ENCODE measurements around the gene FAM3D. TPM values are rescaled to one million over a fixed set of nuclear protein-coding genes. Genes with fewer than 3 reads are reported as not detected.

FAM3D gene
- total and polyA plus RNA-seq, 9 of the 15 experiments (the other 6 are each of a cell fraction or from before 2014, with no cell fraction given) = not detected

- H2AFZ ChIP-seq (ENCODE audit: low read depth, low read length) = no peak overlapping the region
- no peak overlapping the region for H3K4me3 ChIP-seq
- CTCF ChIA-PET (ENCODE audit: low intra/inter-chr PET ratio) = no interaction called here
- H4K20me1 ChIP-seq (replicated peaks; ENCODE audit: control insufficient read depth, insufficient read depth, low read length) = no peaks in the 10 kb centered on the region
- TF ChIP-seq MYBL2 (IDR thresholded peaks at IDR 0.05; ENCODE audit: low read depth) (no peak), MYBL2 (CRISPR knock-in tag; IDR thresholded peaks at IDR 0.05; ENCODE audit: borderline replicate concordance) (no peak), TARDBP (IDR thresholded peaks at IDR 0.05) (no peak), RAD21 (CRISPR knock-in tag; conservative IDR thresholded peaks at IDR 0.05 in 1 of 2, IDR thresholded peaks at IDR 0.05 in 1 of 2) (peak in 1 of 2 experiments; percentile 51; a peak in 2 of 4 replicates), RCOR1 (IDR thresholded peaks at IDR 0.05; ENCODE audit: borderline replicate concordance in 1 of 2, low read depth in 2 of 2, low read length in 2 of 2) (0 out of 4 replicates have a peak, but pooled peaks of 1 of the 2 experiments have one; percentile 5), SMC3 (conservative IDR thresholded peaks at IDR 0.05; ENCODE audit: insufficient read depth, low read depth, low read length) (0 out of 2 replicates have a peak, but pooled peaks have one; percentile 20)
- TF ChIP-seq, protein P1, sequence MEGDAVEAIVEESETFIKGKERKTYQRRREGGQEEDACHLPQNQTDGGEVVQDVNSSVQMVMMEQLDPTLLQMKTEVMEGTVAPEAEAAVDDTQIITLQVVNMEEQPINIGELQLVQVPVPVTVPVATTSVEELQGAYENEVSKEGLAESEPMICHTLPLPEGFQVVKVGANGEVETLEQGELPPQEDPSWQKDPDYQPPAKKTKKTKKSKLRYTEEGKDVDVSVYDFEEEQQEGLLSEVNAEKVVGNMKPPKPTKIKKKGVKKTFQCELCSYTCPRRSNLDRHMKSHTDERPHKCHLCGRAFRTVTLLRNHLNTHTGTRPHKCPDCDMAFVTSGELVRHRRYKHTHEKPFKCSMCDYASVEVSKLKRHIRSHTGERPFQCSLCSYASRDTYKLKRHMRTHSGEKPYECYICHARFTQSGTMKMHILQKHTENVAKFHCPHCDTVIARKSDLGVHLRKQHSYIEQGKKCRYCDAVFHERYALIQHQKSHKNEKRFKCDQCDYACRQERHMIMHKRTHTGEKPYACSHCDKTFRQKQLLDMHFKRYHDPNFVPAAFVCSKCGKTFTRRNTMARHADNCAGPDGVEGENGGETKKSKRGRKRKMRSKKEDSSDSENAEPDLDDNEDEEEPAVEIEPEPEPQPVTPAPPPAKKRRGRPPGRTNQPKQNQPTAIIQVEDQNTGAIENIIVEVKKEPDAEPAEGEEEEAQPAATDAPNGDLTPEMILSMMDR (IDR thresholded peaks at IDR 0.05 in 2 of 3, conservative IDR thresholded peaks at IDR 0.05 in 1 of 3; ENCODE audit: insufficient read depth in 2 of 3, low read depth in 1 of 3, low read length in 3 of 3) = peak in 2 of 3 experiments; percentile 40 to 45; a peak in 2 of 6 replicates
- no peaks in the 10 kb centered on the region for H3K9me1 ChIP-seq (ENCODE audit: control insufficient read depth, insufficient read depth, low read length)
- POLR2A ChIA-PET = interaction anchor here (0.7 kb wide), 1 partner anchor 23 kb away, joined by 3 read pairs; no protein-coding TSS in a partner anchor
- peaks cover 0 to 8% of the 10 kb centered on the region in 2 experiments; a peak in 1 of 5 replicates for H3K27me3 ChIP-seq (ENCODE audit: control insufficient read depth in 2 of 2, insufficient read depth in 2 of 2, low read length in 2 of 2)
- WGBS (ENCODE audit: insufficient coverage, low coverage, missing lambda C conversion rate) = 7% methylated on average over 13 of the region's 15 CpGs
- H3K36me3 ChIP-seq (ENCODE audit: control insufficient read depth, insufficient read depth, low read length) = no peaks in the 10 kb centered on the region
- no peak overlapping the region for H3K4me2 ChIP-seq (ENCODE audit: insufficient read depth, low read length)
- FAIRE-seq (no peak), ATAC-seq (peak; percentile 77), DNase-seq (ENCODE audit: extremely low read depth in 1 of 4, low spot score in 3 of 4) (peak; percentile 20 to 26 (median 26))
- H3K27ac ChIP-seq (ENCODE audit: extremely low read depth, low read depth, low read length) = no peak overlapping the region
- no peak overlapping the region for H3K9ac ChIP-seq (ENCODE audit: insufficient read depth in 1 of 2, low read depth in 2 of 2, low read length in 2 of 2)
- BruUV-seq (replicated peaks) = no TSS peak
- H3K79me2 ChIP-seq (ENCODE audit: control insufficient read depth, insufficient read depth, low read length) = no peaks in the 10 kb centered on the region
- intact Hi-C loops (cut with micrococcal nuclease) = no loop called here
- no peaks in the 10 kb centered on the region for H3K9me3 ChIP-seq (replicated peaks; ENCODE audit: control insufficient read depth, insufficient read depth, low read depth, low read length)
- in situ Hi-C loops (cut with MboI) = no loop called here
- no peaks in the 10 kb centered on the region for H3K4me1 ChIP-seq (replicated peaks in 1 of 2; ENCODE audit: control insufficient read depth in 2 of 2, insufficient read depth in 2 of 2, low read length in 2 of 2)
Observed at GRCh38 chr3:58659051-58659675, 7.4 kb downstream of the FAM3D start.

Measured in K562 (cell line).